ENCODE measurements around the gene NTRK2.

DNA sequence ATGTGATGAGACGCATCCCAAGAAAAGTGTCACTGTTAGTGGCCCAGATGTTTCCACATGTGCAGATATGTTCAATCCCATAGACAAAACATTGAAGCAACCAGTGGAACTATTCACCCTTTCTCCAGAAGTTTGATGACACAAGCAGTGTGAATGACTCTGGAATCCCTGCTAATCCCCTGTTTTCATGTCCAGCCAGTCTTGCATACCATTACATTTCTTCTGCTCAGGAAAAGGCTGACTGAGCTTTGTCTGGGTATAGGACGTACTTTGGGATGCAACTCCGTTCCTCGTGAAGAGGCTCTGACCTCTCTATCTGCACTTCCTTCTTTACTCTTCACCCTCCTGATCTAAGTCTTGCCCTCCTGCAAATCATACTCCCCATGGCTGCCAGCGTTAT, 172.4 kb downstream of the NTRK2 start:
- TF ChIP-seq, protein P1, sequence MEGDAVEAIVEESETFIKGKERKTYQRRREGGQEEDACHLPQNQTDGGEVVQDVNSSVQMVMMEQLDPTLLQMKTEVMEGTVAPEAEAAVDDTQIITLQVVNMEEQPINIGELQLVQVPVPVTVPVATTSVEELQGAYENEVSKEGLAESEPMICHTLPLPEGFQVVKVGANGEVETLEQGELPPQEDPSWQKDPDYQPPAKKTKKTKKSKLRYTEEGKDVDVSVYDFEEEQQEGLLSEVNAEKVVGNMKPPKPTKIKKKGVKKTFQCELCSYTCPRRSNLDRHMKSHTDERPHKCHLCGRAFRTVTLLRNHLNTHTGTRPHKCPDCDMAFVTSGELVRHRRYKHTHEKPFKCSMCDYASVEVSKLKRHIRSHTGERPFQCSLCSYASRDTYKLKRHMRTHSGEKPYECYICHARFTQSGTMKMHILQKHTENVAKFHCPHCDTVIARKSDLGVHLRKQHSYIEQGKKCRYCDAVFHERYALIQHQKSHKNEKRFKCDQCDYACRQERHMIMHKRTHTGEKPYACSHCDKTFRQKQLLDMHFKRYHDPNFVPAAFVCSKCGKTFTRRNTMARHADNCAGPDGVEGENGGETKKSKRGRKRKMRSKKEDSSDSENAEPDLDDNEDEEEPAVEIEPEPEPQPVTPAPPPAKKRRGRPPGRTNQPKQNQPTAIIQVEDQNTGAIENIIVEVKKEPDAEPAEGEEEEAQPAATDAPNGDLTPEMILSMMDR (IDR thresholded peaks at IDR 0.05), result no peak
- no peak for TF ChIP-seq EZH2phosphoT487 (IDR thresholded peaks at IDR 0.05)
- TF ChIP-seq EZH2 (IDR thresholded peaks at IDR 0.05), result no peak

Data from neural progenitor cell (in vitro differentiated cells).